NCI-H510A (cell line): ENCODE data around the gene SMG5.
"Not testable (repeated sequence)": the region's sequence is repeated elsewhere in the genome, so short reads cannot be mapped to it uniquely, and the experiment has no call there.

ENCODE experiments used
- DNase-seq: peaks from one replicate; lab custom pipeline; 2025; lab: John Stamatoyannopoulos, UW

SMG5 gene, protein sequence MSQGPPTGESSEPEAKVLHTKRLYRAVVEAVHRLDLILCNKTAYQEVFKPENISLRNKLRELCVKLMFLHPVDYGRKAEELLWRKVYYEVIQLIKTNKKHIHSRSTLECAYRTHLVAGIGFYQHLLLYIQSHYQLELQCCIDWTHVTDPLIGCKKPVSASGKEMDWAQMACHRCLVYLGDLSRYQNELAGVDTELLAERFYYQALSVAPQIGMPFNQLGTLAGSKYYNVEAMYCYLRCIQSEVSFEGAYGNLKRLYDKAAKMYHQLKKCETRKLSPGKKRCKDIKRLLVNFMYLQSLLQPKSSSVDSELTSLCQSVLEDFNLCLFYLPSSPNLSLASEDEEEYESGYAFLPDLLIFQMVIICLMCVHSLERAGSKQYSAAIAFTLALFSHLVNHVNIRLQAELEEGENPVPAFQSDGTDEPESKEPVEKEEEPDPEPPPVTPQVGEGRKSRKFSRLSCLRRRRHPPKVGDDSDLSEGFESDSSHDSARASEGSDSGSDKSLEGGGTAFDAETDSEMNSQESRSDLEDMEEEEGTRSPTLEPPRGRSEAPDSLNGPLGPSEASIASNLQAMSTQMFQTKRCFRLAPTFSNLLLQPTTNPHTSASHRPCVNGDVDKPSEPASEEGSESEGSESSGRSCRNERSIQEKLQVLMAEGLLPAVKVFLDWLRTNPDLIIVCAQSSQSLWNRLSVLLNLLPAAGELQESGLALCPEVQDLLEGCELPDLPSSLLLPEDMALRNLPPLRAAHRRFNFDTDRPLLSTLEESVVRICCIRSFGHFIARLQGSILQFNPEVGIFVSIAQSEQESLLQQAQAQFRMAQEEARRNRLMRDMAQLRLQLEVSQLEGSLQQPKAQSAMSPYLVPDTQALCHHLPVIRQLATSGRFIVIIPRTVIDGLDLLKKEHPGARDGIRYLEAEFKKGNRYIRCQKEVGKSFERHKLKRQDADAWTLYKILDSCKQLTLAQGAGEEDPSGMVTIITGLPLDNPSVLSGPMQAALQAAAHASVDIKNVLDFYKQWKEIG

DNA sequence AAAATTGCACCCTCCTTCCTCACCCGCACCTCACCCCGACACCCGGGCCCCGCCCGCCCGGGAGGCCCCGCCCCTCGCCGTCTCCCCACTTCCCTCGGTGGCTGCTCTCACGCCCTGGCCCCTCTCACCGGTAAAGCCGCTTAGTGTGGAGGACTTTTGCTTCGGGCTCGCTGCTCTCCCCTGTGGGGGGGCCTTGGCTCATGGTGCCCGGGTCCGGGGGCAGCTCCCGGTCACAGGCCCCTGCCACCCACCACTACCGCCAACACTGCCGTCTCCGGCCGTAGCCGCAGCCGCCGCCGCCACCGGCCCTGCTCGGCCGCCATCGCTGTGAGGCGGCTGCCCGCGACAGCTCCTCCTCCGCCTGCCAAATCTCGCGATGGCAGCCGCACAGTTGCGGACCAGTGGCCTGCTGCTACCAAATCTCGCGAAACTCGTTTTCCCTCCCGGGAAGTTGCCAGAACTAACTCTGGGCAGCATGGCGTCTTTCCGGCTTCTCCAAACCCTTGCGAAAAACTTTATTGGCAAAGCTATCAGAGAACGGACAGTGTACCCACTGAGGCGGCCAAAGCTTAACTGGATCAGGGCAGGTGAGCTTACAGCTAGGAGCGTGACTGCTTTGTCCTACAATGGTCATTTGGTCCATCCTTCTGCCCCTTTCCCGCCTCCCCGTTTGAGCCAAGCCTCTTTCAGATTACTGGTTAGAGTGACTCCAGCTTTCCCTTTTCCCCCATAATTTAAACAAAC lies at the start of gene SMG5:
SMG5 (minus strand) TSS at position 347 of the 744 bp plus-strand sequence; CDS start at position 202, 145 bp downstream.
- peak; percentile 99 for DNase-seq

DNA sequence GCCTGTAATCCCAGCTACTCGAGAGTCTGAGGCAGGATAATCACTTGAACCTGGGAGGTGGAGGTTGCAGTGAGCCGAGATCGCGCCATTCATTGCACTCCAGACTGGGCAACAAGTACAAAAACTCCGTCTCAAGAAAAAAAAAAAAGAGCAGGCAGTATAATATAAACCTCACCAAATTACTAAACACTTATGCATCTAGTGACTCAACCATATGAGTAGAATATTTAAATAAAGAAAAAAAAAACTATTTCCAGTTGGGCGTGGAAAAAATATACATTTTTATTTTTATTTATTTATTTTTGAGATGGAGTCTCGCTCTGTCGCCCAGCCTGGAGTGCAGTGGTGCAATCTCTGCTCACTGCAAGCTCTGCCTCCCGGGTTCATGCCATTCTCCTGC lies 40.6 kb upstream of the SMG5 start:
- not testable (repeated sequence) for DNase-seq

DNA sequence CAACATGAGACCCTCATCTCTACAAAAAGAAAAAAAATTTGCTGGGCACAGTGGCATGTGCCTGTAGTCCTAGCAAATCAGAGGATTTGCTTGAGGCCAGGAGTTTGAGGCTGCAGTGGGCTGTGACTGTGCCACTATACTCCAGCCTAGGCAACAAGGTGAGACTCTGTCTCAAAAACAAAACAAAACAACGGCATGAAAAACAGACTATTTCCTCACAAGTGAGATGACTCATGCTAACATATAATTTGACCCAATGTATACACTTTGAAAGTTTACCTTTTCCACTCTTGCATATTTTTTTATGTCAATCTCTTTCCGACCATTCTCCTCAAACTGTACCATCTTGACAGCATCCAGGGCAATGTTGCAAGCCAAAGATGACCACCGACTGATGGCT lies 37.9 kb upstream of the SMG5 start:
- DNase-seq: no peak

DNA sequence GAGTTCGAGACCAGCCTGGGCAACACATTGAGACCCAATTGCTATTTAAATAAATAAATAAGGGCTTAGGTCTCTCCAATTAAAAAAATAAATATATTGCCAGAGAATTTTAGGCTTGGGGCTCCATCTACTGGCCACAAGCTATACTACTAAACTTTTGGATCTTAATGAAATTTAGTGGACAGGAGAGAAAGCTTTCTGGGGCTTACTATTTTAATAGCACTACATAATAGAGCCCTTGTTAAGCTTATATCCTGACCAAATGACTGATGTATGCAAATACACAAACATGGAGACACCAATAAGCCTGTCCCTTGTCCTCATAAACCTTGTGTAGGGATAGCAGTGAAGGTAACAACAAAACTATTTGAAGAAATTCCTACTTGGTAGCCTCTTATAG lies 37.0 kb upstream of the SMG5 start:
- no peak for DNase-seq

DNA sequence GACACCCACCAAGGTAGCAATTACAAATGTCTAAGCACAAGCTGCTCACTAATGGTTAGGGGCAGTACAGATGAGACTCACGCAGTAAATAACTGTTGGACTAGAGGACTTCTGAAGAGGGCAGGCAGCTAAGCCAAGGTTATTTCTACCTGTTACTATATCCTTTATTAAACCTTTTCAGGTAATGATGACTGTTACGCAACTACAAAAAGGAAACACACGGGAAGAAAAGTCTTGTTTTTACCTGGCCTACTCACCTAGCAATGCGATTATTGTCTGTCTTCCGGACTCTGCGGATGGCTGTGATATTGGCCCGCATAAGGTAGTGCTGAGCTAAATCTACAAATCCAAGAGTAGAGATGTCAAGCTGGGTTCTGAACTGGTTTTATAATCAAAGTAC lies 34.3 kb upstream of the SMG5 start:
- DNase-seq: no peak

DNA sequence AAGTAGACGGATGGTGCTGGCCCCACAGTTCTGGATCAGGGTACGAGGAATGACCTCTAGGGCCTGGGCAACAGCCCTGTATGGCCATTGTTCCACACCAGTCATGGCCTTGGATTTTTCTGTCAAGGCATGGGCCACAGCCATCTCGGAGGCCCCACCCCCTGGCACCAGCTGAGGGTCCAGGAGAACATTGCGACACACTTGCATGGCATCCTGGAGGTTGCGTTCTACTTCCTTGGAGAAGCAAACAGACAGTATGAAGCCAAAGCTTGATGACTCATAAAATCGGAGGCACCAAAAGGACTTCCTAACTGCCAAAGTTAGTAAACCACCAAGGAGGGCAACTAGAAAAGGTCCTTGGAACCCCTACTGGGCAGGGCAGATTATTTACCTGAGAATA lies 28.3 kb upstream of the SMG5 start:
- DNase-seq: no peak

DNA sequence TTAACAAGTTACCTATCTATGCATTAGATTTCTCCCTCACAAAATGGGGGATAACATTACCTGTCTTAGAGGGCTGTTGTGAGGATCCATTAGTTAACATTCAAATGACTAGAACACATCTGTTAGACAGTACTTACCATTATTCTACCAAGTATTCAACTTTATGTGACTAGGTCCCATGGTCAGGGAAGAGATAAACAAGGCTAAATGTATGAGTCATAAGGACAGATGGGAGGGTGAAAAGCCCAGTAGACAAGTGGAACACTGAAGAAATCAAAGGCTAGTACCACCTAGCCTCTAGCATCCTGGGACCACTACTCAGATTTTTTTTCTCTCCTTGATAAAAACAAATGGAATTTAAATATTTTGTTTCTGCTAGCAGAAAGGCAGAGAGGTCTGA lies 25.5 kb upstream of the SMG5 start:
- no peak for DNase-seq

DNA sequence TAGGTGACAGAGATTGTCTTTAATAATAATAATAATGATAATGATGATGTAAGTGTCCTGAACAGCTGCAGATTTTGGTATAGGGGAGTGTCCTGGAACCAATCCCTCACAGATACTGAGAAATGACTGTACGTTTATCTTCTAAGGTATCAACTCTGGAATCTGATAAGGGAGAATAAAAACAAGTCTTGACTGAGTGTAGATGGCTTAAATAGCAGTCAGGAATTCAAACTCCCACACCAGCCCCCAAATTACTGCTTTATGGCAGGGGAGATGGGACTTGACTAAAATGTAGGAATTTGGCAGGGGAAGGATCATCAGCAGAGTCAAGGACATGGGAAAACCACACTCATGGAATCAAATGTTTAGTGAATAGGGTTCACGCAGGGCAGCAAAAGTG lies 22.6 kb upstream of the SMG5 start:
- no peak for DNase-seq

DNA sequence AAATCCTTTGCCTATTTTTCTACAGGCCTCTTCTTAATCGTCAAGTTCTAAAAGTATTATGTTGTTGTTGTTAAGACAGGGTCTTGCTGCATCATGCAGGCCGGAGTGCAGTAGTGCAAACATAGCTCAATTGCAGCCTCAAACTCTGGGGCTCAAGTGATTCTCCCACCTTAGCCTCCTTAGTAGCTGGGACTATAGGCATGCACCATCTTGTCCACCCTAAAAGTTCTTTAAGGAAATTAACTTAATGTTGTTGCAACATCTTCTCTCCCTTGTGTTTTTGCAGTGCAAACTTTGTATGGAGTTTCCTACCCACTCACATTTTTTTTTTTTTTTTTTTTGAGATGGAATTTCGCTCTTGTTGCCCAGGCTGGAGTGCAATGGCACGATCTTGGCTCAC lies 20.6 kb upstream of the SMG5 start:
- no peak for DNase-seq

DNA sequence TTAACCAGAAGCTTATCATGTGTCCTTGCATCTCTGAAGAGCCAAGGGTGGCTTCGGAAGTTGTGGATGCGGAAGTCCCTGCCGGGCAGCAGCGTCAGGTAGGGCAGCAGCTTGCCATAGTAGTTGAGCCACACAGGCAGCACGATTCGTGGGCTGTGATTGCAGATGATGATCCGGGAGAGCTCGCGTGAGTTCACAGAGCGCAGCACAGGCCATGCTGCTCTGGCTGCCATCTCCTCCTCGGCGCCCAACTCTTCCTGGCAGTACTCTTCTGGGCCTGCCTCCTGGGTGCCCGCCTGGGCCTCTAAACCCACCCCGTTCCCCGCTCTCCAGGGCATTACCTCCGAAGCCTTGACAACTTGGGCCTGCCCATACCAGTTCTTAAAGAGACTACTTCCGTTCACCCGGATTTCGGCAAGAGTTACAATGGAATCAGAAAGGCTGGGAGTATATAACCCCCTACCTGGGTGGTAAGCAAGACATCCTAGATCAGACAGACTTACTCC lies 16.3 kb upstream of the SMG5 start, which contains the start of gene VHLL:
VHLL (minus strand) TSS at position 456 of the 506 bp plus-strand sequence; CDS start at position 338, 118 bp downstream.
- DNase-seq: no peak

DNA sequence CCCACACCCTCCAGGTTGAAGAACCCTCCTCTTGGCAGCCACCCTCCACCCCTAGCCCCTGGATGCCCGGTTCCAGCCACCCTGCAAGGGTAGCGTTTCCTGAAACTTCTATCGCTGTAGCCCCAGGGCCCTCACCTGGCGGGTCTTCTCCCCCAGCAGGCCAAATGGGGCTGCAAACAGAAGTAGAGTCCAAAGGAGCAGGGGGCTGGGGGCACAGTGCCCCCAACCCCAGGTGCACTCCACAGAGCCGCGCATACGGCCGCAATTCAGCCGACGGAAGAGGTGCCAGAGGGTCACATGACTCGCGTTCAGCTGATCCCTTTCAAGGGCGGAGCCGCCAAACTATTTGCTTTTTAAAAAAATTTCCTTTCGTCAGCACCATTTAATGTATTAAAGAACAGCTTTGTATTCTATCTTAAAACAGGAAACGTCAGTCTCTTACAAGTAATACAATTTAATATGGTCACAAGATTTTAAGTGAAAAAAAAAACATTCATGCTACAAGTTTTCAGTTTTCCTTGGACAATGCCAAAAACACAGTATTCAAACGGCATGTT lies 12.8 kb upstream of the SMG5 start, which contains the start of gene GLMP:
GLMP (minus strand) TSS at position 289 of the 557 bp plus-strand sequence; CDS start at position 255, 34 bp downstream.
- peak; percentile 26 for DNase-seq

DNA sequence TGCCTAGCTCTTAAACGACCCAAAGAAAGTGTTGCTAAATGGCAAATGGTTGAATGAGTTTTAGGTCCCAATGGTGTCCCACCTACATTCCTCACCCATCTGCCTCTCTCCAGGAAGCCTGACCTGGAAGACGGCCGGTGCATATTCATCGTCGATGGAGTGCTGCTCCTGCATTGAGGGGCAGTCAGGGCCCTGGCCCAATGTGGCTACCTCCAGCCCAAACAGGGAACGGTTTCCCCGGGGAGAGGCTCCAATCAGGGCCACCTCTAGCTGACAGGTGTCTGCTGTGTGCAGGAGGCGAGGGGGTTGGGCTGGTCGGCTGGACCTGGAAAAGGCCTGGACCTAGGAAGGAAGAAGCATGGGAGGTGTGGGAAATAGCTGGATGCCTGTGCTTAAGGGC lies 11.3 kb upstream of the SMG5 start:
- DNase-seq: no peak

DNA sequence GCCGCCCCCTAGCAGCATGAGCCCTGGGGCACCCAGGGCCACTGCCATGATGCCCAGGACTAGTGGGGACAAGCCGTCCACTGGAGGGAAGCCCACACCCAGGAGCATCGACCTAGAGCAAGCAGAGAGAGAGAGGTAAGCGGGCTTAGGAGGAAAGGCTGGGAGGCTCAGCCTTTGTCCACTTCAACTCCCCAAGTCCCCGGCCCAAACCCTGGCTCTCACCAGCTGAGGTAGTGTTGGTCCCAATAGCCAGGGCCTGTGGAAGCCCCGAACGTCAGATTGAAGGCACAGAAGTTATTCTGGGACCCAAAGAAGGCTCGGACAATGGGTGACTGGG lies 10.4 kb upstream of the SMG5 start:
- no peak for DNase-seq

DNA sequence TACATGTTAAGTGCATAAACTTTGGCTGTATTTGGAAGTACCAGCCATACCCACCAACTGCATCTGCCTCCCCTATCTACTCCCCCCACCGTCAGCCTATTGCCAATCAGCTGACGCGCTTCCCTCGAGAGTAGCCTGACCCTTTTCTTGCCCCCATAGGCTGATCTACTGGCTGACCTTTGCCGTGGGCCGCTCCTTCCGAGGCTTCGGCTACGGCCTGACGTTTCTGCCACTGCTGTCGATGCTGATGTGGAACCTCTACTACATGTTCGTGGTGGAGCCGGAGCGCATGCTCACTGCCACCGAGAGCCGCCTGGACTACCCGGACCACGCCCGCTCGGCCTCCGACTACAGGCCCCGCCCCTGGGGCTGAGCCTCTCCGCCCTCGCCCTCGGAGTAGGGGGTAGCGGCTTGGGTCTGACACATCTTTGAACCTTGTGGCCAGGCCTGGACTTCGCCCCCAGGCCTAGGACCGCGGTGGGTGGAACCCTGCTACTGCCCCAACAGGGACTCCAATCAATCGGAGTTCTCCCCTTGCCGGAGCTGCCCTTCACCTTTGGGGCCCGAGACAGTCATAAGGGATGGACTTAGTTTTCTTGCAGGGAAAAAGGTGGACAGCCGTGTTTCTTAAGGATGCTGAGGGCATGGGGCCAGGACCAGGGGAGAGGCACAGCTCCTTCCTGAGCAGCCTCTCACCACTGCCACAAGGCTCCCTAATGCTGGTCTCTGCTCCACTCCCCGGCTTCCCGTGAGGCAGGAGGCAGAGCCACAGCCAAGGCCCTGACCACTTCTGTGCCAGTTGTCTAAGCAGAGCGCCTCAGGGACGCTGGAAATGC lies 8.8 kb upstream of the SMG5 start:
- peak; percentile 55 for DNase-seq

DNA sequence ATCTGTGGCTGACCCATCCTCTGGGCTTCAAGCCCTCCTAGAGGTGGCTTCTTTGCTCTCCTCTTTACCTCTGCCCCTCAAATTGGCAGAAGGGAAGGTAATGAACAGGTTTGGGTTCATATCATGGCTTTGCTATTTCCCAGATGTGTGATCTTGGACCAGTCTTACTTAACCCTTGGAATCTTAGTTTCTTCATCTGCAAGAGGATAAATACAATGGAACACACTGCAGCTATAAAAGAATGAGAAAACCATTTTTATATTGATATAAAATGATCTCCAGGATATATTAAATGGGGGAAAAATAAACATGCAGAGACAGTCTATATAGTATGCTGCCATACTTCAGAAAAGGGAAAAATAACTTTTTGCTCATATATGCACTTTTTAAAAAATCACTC lies 7.2 kb upstream of the SMG5 start:
- no peak for DNase-seq

DNA sequence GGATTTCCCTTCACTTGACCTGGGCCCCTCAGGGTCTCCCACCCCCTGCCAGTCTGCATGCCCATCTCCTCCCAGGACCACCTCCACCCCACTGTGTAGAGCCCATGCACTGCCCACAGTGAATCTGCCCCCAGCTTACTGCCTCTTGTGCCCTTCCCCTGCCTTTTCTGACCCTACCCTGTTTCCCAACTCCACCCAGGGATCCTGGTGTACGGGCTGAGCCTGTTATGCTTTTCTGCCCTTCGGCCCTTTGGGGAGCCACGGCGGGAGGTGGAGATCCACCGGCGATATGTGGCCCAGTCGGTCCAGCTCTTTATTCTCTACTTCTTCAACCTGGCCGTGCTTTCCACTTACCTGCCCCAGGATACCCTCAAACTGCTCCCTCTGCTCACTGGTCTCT lies 3.4 kb upstream of the SMG5 start:
- no peak for DNase-seq

DNA sequence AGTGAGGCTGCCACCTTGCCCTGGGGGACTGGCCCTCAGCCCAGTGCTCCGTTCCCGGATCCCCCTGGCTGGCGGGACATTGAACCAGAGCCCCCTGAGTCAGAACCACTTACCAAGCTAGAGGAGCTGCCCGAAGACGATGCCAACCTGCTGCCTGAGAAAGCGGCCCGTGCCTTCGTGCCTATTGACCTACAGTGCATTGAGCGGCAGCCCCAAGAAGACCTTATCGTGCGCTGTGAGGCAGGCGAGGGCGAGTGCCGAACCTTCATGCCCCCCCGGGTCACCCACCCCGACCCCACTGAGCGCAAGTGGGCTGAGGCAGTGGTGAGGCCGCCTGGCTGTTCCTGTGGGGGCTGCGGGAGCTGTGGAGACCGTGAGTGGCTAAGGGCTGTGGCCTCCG lies 2.8 kb upstream of the SMG5 start:
- DNase-seq: no peak

DNA sequence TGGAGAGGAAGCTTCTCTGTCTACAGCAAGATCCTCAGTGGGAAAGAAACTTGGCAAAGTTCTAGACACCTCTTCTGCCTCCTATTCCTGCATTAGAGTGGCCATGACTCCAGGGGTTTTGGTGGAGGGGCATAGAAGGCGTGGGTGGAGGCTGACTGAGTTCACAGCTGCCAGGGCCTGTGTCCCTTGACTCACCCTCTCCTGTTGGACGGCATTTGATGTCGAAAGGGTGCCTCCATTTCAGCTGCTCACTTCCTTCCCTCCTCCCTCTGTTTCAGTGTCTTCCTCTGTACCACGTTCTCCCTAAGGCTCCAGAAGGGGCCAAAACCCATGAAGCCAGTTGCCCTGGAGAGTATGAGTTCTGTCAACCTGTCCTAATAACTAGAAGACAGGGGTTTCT lies 2.1 kb upstream of the SMG5 start:
- DNase-seq: no peak

DNA sequence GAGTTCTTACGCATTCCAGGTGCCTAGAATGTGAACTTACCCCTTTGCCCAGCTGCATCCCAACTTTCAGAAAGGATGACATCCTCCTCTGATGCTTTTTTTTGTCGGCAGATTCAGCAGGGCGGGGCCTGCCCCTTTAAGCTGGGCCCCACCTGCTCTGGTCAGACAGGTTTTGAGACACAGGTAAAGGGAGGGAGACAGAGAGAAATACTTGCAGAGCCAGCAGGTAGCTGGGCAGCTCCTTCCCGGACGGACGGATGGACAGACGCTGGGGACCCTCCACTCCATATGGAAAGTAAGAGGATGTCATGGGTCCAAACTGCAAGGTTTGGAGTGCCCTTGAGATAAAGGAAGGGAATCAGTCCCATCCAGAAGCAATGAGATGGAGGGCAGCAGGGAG lies 1.5 kb upstream of the SMG5 start, which contains the start of gene TMEM79:
TMEM79 (plus strand) TSS at position 214 of the 400 bp plus-strand sequence. CDS start 902 bp downstream, outside the sequence.
- DNase-seq: peak; percentile 85

DNA sequence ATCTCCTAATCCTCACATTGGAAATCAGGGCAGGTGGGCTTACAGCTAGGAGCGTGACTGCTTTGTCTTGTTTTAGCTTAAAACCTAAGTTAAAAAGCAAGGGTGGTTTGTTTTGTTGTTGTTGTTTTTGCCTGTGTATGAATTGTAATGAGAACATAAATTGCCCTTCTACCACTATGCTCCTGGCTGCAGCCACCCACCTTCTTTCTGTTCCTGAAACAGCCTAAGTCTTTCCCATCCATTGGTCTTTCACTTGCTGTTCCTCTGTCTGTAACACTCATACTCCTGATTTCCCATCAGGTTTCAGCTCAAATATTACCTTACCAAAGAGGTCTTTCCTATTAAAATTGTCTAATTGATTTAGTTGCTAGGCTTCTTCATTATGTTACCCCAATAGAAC lies 896 bp upstream of the SMG5 start:
- no peak for DNase-seq
